Suppressor macrophage (primary cell): ENCODE data around the gene FEN1.

Experiments
- DNase-seq, 4 experiments: peaks; one replicate each; pipeline ENCODE4 v3.0.0-alpha.2; 2020 to 2022

FEN1 gene

DNA sequence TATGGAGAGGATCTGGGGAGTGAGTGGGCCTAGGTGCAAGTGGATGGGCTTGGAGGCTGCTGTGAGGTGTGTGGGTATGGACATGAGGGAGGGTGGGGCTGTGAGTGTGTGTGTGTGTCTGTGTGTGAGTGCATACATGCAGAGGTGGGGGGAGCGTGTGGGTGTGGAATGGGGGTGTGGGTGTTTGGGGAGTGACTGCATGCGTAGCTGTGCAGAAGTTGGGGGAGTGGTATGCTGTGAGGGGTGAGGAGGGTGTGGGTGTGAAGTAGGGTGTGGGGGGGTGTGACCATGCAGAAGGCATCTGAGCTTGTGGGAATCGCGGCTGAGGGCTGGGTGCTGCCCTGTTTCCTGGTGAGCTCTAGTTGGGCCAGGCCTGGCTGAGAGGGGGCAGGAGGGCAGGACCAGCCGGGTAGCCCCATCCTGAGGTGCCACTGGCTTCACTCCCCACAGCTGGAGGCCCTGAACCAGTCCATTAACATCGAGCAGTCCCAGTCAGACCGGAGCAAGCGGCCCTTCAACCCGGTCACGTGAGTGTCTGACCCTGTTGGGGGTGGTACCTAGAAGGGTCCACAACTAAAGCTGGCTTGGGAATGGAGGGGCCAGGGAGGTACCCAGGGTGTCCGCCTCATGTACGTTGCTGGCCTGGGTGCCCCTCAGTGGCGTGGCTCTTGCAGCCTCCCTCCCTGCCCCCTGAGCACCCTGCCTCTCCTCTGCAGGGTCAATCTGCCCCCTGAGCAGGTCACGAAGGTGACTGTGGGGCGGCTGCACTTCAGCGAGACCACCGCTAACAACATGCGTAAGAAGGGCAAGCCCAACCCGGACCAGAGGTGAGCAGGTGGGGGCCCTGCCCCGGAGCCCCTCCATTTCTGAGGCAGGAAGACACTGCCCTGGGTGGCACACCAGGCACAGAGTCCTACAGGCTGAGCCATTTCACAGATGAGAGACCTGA lies 16.8 kb upstream of the FEN1 start:
- DNase-seq: no peak

DNA sequence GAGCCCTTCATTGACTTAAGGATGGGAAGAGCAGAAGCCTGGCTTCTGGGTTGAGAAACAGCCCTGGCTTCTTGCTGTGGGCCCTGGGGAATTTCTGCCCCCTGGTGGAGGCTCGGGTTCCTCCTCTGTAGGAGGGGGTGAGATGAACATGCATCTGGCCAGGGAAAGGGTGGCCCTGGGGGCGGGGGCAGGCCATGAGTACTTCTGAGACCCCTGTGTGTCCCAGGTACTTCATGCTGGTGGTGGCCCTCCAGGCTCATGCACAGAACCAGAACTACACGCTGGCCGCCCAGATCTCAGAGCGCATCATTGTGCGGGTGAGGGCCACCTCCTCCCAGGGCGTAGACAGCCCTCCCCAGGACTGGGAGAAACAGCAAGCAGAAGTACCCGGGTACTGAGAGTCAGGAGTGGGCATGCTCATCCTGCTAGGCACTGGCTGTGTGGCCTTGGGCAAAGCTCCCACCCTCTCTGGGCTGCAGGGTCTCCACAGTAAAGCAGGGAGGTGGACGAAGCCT lies 16.1 kb upstream of the FEN1 start:
- DNase-seq: peak; percentile 82 to 92 (median 86)

- DNase-seq: peak; percentile 19 to 67 (median 36)
These were observed 15.2 kb upstream of the FEN1 start for GRCh38 chr11:61777234-61778090.

DNA sequence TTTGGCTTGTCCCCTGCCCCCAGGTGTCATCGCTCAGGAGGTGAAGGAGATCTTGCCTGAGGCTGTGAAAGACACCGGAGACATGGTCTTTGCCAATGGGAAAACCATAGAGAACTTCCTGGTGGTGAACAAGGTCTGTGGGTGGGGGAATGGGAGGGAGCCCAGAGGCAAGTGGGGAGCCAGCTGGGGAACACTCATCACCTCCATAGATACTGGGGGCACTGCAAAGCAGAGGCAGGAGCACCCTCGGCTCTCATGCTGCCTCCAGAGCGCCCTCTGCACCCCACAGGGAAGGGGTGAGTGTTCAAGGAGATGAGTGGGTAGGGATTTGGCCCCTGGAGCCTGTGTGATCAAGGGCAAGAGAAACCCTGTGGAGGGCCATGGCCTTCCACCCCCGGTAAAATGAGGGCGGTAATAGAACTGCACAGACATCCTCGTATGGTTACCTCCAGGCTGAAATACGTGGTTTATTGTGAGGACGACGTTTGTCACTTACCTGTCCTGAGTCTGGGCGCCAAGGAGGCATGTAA lies 14.3 kb upstream of the FEN1 start:
- DNase-seq: no peak

- DNase-seq: no peak
These were observed 13.6 kb upstream of the FEN1 start for GRCh38 chr11:61778920-61779650.

GRCh38 chr11:61779666-61780525 lies 12.8 kb upstream of the FEN1 start:
- DNase-seq: no peak

DNA sequence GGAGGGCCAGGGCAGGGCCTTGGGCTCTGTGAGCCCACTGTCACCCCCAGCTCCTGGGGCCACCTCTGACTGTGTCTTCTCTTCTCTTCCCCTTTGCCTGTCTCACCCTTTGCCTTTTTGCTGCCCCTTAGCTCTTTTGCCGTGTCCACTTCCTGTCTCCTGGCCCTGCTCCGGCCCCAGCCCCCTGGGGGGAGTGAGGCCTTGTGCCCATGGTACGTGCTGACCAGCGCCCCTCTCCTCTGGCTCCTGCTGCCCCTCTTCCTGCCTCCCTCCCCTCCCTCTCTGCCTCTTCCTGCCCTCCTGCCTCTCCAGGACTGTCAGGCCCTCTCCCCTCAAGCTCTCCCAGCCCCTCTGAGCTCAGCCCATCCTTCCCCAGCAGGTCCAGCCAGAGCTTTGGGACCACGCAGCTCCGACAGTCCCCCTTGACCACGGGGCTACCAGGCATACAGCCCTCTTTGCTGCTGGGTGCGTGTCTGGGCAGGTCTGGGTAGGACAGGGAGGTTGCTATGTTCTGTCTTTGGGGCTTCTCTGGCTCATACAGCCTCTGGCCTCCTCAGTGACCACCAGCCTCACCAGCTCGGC lies 12.0 kb upstream of the FEN1 start:
- DNase-seq: no peak

DNA sequence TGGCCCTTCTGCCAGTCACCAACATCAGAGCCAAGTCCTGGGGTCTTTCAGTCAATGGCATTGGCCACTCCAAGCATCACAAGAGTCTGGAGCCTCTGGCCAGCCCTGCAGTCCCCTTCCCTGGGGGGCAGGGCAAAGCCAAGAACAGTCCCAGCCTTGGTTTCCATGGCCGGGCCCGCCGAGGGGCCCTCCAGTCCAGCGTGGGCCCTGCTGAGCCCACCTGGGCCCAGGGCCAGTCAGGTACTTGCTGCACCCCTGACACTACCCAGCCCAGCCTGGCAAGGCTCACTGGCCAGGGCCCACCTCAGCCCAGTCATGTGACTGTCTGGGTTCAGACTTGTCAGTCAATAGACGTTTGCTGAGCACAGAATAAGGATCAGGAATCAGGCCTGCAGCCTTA lies 11.1 kb upstream of the FEN1 start:
- DNase-seq: no peak

- no peak for DNase-seq
These were observed 10.4 kb upstream of the FEN1 start for GRCh38 chr11:61782299-61782698.

DNA sequence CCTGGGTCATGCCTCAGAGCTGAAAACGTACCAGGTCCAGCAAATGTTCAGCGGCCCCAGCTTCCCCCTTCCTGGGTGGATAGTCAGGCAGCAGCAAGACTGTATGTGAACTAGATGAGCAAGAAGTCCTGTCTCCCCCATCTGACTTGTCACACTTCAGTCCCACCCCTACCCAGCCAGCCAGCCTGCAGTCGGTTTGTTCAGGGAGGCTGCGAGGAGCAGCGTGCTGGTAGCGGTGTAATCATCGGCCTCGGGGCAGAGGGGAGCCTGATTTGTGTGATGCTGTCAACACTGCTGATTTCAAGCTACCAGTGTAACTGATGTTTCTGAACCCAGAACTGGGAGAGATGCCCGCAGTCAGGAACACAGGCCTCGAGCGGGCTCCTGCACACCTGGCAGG lies 9.9 kb upstream of the FEN1 start:
- no peak for DNase-seq

DNA sequence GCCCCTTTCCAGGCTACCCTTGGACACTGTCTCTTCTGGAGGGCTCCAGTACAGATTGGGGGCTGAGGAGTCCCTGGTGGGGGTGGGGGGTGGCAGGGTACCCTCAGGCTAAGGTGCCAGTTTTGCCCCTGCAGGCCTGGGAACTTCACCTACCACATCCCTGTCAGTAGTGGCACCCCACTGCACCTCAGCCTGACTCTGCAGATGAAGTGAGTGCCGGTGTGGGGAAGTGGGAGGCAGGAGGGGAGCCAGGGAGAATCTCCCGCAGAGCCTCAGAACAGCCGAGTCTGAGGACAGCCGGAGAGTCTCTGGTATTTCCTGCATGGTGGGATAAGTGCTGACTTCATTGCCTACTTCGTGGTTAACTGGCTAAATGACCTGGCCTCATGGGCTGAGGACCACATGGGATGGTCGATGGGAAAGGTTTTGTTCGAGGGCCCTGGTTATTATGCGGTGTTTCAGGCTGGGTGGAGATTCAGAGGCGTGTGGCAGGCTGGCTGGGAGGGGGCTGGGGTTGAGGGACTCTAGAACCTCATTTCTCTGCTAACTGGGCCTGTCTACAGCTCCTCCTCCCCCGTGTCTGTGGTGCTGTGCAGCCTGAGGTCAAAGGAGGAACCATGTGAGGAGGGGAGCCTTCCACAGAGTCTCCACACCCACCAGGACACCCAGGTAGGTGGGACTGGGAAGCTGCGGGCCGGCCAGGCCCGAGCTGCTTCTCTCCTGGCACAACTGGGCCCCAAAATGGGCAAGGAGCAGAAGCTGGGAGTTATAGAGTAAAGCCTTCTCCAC lies 8.8 kb upstream of the FEN1 start:
- no peak for DNase-seq

- DNase-seq: no peak
These were observed 8.3 kb upstream of the FEN1 start for GRCh38 chr11:61784506-61784805.

- DNase-seq: no peak
These were observed 6.8 kb upstream of the FEN1 start for GRCh38 chr11:61785837-61786402.

- DNase-seq: peak; percentile 26 to 62 (median 45)
These were observed 4.7 kb upstream of the FEN1 start for GRCh38 chr11:61787928-61788491.

DNA sequence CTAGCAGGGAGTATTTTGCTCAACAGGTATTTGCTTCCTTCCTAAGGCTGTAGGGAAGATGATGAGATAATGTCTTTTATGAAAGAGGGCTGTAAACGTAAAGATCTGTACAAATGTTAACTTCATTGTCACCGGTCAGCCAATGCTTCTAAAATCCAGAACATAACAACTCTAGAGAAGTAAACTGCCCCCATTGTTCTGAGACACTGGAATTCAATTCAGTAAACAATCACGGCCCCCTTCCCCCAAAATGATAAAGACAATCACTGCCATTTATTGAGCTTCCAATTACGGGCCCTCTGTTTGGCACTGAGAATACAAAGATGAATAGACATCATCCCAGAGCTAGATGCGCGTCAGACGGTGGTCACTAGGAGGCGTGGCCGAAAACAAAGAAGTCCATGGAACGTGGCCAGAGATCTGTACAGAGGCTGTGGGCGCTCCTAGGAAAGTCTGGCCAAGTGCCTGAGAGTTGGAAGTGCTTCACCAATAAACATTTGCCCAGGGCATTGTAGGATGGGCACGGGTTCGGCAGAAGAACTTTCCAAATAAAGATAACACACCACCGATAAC lies 888 bp upstream of the FEN1 start:
- peak; percentile 79 to 87 (median 84) for DNase-seq

DNA sequence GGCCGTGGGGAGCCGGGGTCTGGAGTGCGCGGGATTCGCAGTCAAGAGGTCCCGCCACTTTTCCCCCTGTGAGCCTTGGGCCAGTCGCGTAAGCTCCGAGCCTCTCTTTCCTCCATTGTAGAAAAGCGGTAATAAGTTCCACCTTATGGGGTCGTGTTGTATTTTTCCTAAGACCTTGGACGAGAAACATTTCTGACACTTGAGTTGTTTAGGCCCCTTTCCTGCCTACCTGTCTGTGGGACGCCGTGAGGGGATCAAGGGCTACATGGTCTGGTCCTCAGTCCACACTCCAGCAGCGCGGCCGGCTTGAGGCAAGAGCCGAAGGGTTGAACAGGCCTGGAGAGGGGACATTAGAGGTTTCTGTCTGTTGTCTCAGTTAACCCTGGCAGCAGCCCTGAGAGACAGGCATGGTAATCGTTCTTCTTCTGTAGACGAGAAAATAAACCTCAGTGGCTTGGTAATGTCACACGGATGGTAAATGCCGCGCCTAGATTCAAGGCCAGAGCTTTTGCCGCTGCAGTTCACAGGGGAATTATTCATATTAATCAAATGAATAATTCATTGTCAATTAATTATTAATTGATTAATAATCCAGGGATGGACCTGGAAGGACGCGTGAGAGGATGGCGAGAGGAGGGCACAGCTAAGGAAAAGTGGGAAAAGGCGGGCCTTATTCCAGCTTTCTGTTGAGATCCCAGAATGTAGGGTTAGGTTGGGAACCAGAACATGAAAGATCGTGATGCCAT lies 545 bp downstream of the FEN1 start:
- DNase-seq: peak in 1 of 4 experiments; percentile 9

GRCh38 chr11:61793829-61794204 lies 1.1 kb downstream of the FEN1 start:
- DNase-seq: no peak

DNA sequence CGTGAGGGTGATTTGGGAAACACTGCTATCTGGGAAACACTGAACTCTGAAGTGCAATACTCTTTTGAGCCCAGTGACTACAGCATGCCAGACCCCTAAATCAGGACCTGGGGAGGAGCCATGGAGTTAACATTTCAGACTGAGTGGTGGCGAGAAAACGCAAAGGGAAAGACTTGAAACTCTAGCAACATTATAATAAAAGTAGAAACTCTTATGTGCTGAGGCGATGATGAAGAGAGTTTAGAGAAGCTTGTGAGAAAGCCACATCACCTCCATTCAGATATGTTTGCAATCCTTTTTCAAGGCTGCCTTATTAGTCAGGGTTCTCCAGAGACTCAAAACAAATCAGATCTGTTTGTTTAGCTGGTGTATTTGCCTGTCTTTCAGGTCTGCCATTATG lies 1.9 kb downstream of the FEN1 start:
- DNase-seq: no peak

DNA sequence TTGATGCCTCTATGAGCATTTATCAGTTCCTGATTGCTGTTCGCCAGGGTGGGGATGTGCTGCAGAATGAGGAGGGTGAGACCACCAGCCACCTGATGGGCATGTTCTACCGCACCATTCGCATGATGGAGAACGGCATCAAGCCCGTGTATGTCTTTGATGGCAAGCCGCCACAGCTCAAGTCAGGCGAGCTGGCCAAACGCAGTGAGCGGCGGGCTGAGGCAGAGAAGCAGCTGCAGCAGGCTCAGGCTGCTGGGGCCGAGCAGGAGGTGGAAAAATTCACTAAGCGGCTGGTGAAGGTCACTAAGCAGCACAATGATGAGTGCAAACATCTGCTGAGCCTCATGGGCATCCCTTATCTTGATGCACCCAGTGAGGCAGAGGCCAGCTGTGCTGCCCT lies 2.7 kb downstream of the FEN1 start:
- DNase-seq: no peak
